GM23338 (cell line): ENCODE data around the gene GSC2. TPM values are rescaled to one million over a fixed set of nuclear protein-coding genes. Genes with fewer than 3 reads are reported as not detected.

Experiments used
- CREB1 ChIP-seq: fragments of 250-450 bp; sonication (Bioruptor Pico); IDR thresholded peaks from 2 replicates; pipeline ENCODE4 v1.5.0; 2020; ENCODE audit warnings: low read depth, mild to moderate bottlenecking, moderate library complexity
- CTCF ChIP-seq, 2 experiments: fragments of 200-600 bp in 1 of 2; sonication (generic) in 1 of 2; conservative IDR thresholded peaks; 2 replicates each; pipeline versions ENCODE4 v1.5.1 to v1.6.1; 2016 to 2017; ENCODE audit warnings: antibody characterized with exemption in 2 of 2, low read depth in 2 of 2, mild to moderate bottlenecking in 2 of 2, moderate library complexity in 1 of 2
- POLR2AphosphoS5 ChIP-seq: IDR thresholded peaks from 2 replicates; pipeline ENCODE4 v1.6.1; 2016; ENCODE audit warnings: antibody characterized with exemption, low read depth
- REST ChIP-seq: IDR thresholded peaks from one replicate; pipeline ENCODE4 v1.6.1; 2018; ENCODE audit warnings: antibody characterized with exemption; ENCODE audit not compliant: unreplicated experiment
- ZNF331 ChIP-seq: fragments of 250-450 bp; sonication (Bioruptor Pico); IDR thresholded peaks from 2 replicates; pipeline ENCODE4 v1.5.0; 2020; ENCODE audit warnings: low read depth, mild to moderate bottlenecking, moderate library complexity
- ZNF462 ChIP-seq: fragments of 250-450 bp; sonication (Bioruptor Pico); IDR thresholded peaks from 2 replicates; pipeline ENCODE4 v1.5.0; 2020; ENCODE audit warnings: mild to moderate bottlenecking, moderate library complexity
- polyA plus RNA-seq: library from polyadenylated mRNA; unstranded; fragments of >200 nt; fragmentation: Nextera tagmentation; extraction: Ambion mirVana; gene quantifications from 2 replicates; pipeline ENCODE4 v1.2.1, GENCODE V29; 2016
- total RNA-seq: library from RNA; depleted of rRNA; stranded (reverse); fragments of >200 nt; shearing (Covaris generic); gene quantifications from 2 replicates; pipeline ENCODE4 v1.2.3, GENCODE V29; 2014

The GSC2 gene
- total and polyA plus RNA-seq, 2 experiments from 2014 or later = not detected

GRCh38 chr22:19111584-19111983 is 38.5 kb downstream of the GSC2 start (continued):
- TF ChIP-seq ZNF462 (CRISPR knock-in tag) (no peak), CTCF (conservative IDR thresholded peaks at IDR 0.05; ENCODE audit: low read depth in 2 of 2) (no peak), CREB1 (no peak), ZNF331 (CRISPR knock-in tag) (no peak), POLR2AphosphoS5 (no peak), REST (no peak)
